Choroid plexus epithelial cell (primary cell): ENCODE measurements around the gene DDX23.

Source experiments
- DNase-seq: peaks from one replicate; pipeline ENCODE4 v3.0.0-alpha.2; 2010; ENCODE audit warnings: low read depth
- H3K4me3 ChIP-seq: 2 replicates; pipeline ENCODE4 v1.5.1; 2011; ENCODE audit warnings: low read depth, mild to moderate bottlenecking, control low read depth, low read length, moderate library complexity
- TF ChIP-seq, protein P1 (sequence below): conservative IDR thresholded peaks from 2 replicates; pipeline ENCODE4 v1.5.1; 2011; ENCODE audit warnings: low read depth, mild to moderate bottlenecking, control low read depth, inconsistent platforms, low read length, moderate library complexity

Gene DDX23

DNA sequence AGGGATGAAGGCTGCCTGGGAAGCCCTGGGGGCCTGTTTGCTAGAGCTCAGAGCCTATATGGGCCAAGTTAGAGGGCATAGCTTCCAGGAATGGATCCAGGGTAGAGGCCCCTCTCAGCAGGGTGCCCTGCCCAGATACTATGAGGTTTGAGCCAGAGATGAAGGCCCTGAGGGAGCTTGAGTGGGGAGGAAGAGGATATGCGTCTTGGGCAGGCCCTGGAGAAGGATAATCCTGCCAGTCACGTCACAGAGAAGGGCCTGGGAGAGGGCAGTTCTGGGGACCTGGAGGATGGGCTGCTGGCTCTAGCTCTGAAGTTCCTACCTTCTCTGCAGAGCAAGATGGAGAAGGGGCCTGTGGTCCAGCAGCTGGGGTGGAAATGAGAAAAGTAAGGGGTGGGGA lies 39.6 kb downstream of the DDX23 start:
- TF ChIP-seq, protein P1, sequence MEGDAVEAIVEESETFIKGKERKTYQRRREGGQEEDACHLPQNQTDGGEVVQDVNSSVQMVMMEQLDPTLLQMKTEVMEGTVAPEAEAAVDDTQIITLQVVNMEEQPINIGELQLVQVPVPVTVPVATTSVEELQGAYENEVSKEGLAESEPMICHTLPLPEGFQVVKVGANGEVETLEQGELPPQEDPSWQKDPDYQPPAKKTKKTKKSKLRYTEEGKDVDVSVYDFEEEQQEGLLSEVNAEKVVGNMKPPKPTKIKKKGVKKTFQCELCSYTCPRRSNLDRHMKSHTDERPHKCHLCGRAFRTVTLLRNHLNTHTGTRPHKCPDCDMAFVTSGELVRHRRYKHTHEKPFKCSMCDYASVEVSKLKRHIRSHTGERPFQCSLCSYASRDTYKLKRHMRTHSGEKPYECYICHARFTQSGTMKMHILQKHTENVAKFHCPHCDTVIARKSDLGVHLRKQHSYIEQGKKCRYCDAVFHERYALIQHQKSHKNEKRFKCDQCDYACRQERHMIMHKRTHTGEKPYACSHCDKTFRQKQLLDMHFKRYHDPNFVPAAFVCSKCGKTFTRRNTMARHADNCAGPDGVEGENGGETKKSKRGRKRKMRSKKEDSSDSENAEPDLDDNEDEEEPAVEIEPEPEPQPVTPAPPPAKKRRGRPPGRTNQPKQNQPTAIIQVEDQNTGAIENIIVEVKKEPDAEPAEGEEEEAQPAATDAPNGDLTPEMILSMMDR: no peak
- no peak overlapping the region for H3K4me3 ChIP-seq
- no peak for DNase-seq

DNA sequence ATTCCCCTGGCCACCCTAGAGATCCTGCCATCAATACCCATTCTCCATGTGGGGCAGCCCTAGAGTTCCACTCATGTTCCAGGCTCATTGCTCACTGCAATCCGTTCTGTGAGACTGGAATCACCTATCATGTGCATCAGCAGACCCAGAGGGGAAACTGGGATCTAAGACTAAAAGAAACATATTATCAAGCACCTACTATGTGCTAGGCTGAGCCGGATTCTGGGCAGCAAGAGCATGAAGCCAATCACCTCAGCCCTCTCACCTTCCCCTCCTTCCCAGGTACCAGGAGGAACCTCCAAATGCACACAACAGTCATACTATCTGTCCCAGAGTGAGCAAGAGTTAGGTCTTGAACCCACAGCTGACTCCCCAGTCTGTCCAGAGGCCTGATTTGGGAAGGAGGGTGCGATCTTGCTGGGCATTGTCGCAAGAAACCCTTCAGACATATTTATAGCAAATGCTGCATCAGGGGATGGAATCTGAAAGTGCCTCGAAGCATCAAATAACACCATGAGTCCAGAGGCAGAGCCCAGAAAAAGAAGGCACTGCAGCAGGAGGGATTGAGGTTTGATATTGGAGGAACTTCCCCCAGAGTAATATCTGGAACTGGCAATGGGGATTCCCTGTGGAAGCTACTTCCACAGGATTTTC lies 40.4 kb downstream of the DDX23 start:
- TF ChIP-seq, protein P1: no peak
- H3K4me3 ChIP-seq: no peak overlapping the region
- peak; percentile 36 for DNase-seq

DNA sequence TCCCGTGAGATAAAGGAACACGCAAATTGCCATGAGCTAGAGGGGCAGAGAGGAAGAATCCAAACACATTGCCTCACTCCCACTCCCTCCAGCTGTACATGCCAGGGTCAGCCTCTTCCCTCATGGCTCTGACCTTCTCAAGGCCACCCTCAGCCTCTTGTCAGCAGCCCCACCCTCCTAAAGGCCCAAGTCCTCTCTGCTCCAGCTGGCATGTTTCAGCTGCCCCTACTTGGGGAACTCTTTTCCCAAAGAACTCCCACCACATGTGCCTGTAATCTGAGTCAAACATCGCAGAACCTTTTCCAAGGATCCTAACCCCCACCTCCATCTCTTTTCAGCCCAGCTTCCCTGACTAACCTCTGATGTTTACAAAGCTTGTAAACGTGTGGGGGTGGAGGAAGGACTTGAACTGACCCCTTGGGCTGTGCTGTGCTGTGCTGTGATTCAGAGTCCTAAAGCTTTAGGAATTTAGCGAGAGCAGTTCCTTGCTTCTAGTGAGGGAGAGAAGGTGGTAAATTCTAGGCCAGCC lies 41.0 kb downstream of the DDX23 start:
- no peak overlapping the region for H3K4me3 ChIP-seq
- peak; percentile 90 for DNase-seq
- TF ChIP-seq, protein P1: no peak

DNA sequence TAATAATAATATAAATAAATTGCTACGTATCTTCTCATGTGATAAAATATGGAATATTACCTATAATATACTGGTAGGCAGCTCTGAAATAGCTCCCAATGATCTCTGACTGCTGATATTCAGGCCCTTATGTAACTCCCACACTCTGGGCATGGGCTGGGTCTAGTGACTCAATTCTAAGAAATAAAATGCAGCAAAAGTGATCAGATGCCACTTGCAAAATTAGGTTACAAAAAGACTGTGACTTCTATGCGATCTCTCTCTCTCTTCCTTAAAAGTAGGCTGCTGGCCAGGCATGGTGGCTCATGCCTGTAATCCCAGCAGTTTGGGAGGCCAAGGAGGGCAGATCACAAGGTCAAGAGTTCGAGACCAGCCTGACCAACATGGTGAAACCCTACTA lies 44.0 kb downstream of the DDX23 start:
- no peak for DNase-seq
- no peak overlapping the region for H3K4me3 ChIP-seq
- TF ChIP-seq, protein P1: no peak

DNA sequence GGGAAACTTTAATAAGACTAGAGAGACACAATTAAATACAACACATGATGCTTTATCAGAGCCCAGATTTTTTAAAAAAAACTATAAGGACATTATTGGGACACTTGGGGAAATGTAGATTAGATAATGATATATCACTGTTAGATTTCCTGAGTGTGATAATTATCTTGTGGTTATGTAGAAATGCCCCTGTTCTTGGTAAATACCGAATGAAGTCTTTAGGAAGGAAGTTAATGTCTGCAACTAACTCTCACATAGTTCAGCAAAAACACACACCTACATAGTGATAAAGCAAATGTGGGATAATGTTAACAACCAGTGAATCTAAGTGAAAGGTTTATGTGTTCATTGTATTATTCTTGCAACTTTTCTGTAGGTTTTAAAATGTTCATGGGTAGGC lies 48.3 kb downstream of the DDX23 start:
- TF ChIP-seq, protein P1: no peak
- DNase-seq: no peak
- H3K4me3 ChIP-seq: no peak overlapping the region

DNA sequence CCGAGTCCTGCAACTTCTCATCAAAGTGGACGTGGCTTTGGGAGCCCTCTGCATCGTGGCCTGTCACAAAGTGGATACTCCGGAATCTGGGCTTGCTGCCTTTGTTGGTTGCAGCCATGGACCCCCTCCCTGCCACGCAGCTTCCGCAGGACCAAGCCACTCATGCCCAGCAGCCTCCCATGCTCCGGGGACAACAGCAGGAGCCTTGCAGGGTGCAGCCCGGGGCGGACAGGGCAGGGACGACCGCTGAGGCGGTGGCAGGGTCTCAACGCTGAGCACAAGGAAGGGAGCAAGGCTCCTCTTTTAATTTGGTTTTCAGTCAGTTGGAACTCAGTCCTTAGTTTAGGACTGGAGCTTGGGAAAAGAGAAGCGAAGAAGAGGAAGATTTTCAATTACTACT lies 51.0 kb downstream of the DDX23 start:
- no peak overlapping the region for H3K4me3 ChIP-seq
- no peak for DNase-seq
- TF ChIP-seq, protein P1: no peak

DNA sequence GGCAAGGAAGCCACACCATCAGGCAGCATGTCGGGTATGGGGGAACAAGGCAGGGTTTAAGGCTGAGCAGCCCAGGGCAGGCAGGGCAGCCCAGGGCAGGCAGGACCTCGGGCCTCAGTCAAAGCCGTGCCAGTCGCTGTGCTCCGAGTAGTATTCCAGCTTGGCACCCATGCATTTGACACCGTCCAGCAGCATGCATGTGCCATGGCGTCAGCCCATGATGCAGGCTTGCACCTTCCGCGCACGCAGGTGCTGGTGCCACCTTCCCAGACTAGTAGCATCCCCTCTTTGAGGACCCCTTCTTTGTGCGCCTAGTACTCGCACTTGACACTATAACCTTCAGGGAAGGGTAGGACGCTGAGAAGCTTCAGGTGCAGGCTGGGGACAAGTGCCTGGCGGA lies 51.5 kb downstream of the DDX23 start:
- TF ChIP-seq, protein P1: no peak
- H3K4me3 ChIP-seq: no peak overlapping the region
- no peak for DNase-seq
